Fibroblast of the aortic adventitia (primary cell): ENCODE data around the gene UPK3B. TPM values are rescaled to one million over a fixed set of nuclear protein-coding genes. Genes with fewer than 3 reads are reported as not detected.

Source experiments
- small RNA-seq: library from RNA; depleted of rRNA; stranded (forward); fragments of <200 nt; gene quantifications from one replicate; pipeline ENCODE3, GENCODE V24; 2012
- total RNA-seq: library from RNA; depleted of rRNA; stranded (reverse); fragments of >200 nt; gene quantifications from 2 replicates; pipeline ENCODE4 v1.2.3, GENCODE V29; 2012; ENCODE audit warnings: low replicate concordance

UPK3B gene
- total RNA-seq, 1 donor, result 0.18 TPM

Small RNA genes lying within 50 kb of the gene (small RNA-seq; reads per million reads assigned to genes)
- not detected for gene RF00019

Other genes starting within 250 kb of the UPK3B start
- gene HSPB1, start 207.9 kb upstream of the UPK3B start, total RNA-seq, result 91.8 and 128 TPM in 2 replicates
- 112 and 115 TPM in 2 replicates for gene YWHAG, start 151.6 kb upstream of the UPK3B start, total RNA-seq
- gene SSC4D, start 100.9 kb upstream of the UPK3B start, total RNA-seq, result 0.36 and 1.5 TPM in 2 replicates
- 0.63 and 2.9 TPM in 2 replicates for gene ZP3, start 85.6 kb upstream of the UPK3B start, total RNA-seq
- 3.8 and 6.6 TPM in 2 replicates for gene DTX2, start 48.8 kb upstream of the UPK3B start, total RNA-seq
- gene SPDYE16, start 32.7 kb downstream of the UPK3B start, total RNA-seq, result 0.09 and 0.33 TPM in 2 replicates
- gene POMZP3, start 116.7 kb downstream of the UPK3B start, total RNA-seq, result 7.7 and 9.6 TPM in 2 replicates